Panc1 (cell line): Measurements from ENCODE around the gene PKNOX2.

Experiments used
- POLR2AphosphoS5 ChIP-seq: IDR thresholded peaks from 2 replicates; pipeline ENCODE4 v1.6.1; 2012; ENCODE audit warnings: mild to moderate bottlenecking, low read depth, low read length, moderate library complexity
- SIN3A ChIP-seq: IDR thresholded peaks from 2 replicates; pipeline ENCODE4 v1.6.1; 2012; ENCODE audit warnings: low read depth, mild to moderate bottlenecking, low read length, moderate library complexity, borderline replicate concordance; ENCODE audit not compliant: insufficient read depth
- TCF7L2 ChIP-seq: IDR thresholded peaks from 2 replicates; pipeline ENCODE4 v1.6.1; 2011; ENCODE audit warnings: mild to moderate bottlenecking, low read depth, low read length, inconsistent platforms
- TF ChIP-seq, protein P1 (sequence below): fragments of 450-650 bp; IDR thresholded peaks from 2 replicates; pipeline ENCODE4 v1.5.1; 2017; ENCODE audit warnings: mild to moderate bottlenecking

DNA sequence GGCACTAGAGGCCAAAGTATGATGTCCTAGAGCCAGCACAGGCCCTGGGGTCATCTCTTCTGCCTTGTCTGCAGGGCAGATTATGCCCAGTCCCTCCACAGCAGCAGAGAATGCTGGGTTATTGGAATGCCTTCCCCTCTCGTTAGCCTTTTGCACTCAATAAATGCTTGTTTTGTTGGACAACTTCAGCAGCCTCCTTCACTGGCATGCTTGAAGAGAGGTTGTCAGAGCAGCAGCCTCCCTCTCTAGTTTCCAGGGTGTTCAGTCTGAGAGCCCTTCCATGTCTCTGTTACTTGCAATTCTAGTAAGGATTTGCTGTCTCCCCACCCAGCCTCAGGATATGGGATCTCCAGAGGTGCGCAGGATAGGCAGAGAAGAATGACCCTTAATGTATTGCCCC, 82.9 kb downstream of the PKNOX2 start:
- TF ChIP-seq, protein P1, sequence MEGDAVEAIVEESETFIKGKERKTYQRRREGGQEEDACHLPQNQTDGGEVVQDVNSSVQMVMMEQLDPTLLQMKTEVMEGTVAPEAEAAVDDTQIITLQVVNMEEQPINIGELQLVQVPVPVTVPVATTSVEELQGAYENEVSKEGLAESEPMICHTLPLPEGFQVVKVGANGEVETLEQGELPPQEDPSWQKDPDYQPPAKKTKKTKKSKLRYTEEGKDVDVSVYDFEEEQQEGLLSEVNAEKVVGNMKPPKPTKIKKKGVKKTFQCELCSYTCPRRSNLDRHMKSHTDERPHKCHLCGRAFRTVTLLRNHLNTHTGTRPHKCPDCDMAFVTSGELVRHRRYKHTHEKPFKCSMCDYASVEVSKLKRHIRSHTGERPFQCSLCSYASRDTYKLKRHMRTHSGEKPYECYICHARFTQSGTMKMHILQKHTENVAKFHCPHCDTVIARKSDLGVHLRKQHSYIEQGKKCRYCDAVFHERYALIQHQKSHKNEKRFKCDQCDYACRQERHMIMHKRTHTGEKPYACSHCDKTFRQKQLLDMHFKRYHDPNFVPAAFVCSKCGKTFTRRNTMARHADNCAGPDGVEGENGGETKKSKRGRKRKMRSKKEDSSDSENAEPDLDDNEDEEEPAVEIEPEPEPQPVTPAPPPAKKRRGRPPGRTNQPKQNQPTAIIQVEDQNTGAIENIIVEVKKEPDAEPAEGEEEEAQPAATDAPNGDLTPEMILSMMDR: no peak
- no peak for TF ChIP-seq POLR2AphosphoS5
- no peak for TF ChIP-seq TCF7L2
- TF ChIP-seq SIN3A: no peak
